ENCODE measurements around the gene CYSTM1.

Gene CYSTM1

DNA sequence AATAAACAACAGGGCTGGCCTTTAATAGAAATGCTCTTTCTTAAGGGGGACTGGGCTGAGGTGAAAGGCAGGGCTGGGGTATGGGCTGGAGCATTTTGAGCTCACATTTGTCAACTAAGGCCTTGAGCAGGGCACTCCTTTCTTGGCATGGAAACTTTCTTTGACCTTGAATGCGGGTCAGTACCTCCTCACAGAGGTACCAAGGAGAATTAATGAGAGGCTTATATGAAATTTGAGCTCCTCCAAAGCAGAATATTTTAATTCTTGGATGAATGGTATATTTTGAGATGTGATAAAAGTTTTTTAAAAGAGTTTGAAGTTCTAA is 3.1 kb downstream of the CYSTM1 start:
- DNase-seq (ENCODE audit: insufficient read length, low spot score) (no peak), FAIRE-seq (no peak)
- TF ChIP-seq POLR2A (IDR thresholded peaks at IDR 0.05; ENCODE audit: low read depth, low read length), result no peak

DNA sequence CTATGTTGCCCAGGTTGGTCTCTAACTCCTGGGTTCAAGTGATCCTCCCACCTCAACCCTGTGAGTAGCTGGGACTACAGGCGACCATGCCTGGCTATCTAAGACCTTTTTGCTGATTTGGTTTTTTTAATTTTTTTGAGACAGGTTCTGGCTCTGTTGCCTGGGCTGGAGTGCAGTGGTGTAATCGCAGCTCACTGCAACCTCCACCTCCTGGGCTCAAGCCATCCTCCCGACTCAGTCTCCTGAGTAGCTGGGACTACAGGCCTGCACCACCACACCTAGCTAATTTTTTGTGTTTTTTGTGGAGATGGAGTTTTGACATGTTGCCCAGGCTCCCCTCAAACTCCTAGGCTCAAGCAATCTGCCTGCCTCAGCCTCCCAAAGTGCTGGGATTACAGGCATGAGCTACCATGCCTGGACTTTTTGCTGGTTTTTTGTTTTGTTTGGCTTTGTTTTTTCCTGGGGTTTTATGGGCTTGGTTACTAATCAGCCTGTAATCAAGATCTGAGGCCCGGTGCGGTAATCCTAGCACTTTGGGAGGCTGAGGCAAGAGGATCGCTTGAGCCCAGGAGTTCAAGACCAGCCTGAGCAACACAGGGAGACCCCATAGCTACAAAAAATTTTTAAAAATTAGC is 3.6 kb downstream of the CYSTM1 start:
- TF ChIP-seq POLR2A (IDR thresholded peaks at IDR 0.05; ENCODE audit: low read depth, low read length), result no peak
- FAIRE-seq (no peak), DNase-seq (ENCODE audit: insufficient read length, low spot score) (no peak)

DNA sequence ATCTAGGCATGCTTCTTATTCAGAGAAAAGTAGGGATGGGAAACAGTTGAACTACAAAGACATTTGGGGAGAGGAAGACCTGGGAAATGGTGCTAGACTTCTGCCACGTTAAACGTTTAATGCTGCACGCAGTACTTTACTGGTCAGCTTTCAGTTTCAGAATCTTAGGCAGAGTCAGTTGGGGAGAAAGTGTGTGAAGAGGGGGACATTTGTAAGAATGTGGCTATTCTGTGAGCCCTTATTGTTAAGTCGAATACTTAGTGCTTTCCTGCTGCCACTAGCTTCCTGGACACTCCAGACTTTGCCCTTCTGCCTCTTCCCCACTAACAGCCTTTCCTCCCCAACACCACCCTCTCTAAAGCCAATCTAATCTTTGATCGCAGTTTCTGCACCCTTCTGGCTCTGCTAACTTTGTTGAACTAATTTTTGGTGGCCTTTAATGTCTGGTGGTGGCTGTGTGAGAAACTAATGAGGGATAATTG is 6.1 kb downstream of the CYSTM1 start:
- DNase-seq (ENCODE audit: insufficient read length, low spot score), result no peak
- no peak for FAIRE-seq
- no peak for TF ChIP-seq POLR2A (IDR thresholded peaks at IDR 0.05; ENCODE audit: low read depth, low read length)

DNA sequence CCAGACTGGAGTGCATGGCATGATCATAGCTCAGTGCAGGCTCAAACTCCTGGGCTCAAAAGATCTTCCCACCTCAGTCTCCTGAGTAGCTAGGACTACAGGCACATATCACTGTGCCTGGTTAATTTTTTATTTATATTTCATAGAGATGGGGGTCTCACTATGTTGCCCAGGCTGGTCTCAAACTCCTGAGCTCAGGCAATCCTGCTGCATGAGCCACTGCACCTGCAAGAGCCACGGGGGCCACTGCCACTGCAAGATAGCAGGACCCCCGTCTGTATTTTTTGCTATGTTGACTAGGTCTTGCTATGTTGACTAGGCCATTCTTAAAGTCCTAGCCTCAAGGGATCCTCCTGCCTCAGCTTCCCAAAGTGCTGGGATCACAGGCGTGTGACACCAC is 6.5 kb downstream of the CYSTM1 start:
- no peak for FAIRE-seq
- DNase-seq (ENCODE audit: insufficient read length, low spot score), result no peak
- no peak for TF ChIP-seq POLR2A (IDR thresholded peaks at IDR 0.05; ENCODE audit: low read depth, low read length)

DNA sequence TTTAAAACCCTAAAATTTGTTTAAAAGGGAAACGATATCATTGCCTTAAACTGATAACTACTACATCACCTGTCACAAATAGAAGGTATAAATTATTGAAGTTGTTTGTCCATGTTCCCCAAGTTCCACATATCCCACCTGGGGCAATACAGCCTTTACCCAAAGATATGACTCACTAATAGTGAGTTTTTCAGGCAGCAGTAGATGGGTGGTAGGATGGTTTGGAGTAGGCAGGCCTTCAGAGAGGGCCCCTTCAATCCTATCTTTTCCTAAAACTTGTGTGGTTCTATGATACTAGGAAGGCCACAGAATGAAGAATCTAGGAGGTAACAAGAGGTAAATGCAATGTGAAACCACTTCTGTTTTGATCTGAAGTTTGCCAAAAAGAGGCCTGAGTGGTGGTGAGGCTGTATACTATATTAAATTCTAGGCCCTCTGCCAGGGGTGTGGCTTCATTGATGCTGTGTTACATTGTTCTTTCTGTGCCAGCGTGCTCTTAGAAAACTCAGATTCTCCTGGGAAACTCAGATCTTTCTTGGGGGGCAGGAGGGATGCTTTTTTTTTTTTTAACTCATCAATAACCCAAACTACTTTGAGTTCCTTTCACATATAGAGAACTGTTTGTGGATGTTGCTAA is 7.2 kb downstream of the CYSTM1 start:
- TF ChIP-seq POLR2A (IDR thresholded peaks at IDR 0.05; ENCODE audit: low read depth, low read length), result no peak
- DNase-seq (ENCODE audit: insufficient read length, low spot score) (no peak), FAIRE-seq (peak; percentile 15)

DNA sequence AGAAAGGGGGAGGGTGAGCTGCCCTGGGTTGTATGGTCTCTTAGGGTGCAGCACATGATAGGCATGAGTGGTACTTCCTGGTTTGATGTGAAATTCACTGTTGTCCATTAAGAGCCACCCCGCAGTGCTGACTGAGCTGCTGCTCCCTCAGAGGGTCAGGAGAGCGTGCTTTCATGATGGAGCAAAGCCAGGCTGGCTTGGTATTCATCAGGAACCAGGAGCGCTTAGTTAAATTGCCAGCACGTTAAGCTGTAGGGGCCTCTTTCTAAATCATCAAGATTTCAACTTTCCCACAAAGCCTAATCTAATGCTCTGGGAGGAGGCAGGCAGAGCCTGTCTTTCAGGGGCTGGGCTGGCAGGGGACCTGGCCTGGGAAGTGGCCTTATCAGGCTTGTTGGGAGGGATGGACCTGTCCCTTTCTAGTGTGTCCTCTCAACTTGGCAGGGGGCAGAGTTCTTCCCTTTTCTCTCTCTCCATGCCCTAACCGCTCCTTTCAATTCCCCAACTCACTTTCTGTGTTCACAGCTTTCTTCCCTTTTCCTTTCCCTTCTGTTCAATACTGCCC is 7.9 kb downstream of the CYSTM1 start:
- TF ChIP-seq POLR2A (IDR thresholded peaks at IDR 0.05; ENCODE audit: low read depth, low read length), result no peak
- FAIRE-seq (peak; percentile 84), DNase-seq (ENCODE audit: insufficient read length, low spot score) (peak; percentile 47)

DNA sequence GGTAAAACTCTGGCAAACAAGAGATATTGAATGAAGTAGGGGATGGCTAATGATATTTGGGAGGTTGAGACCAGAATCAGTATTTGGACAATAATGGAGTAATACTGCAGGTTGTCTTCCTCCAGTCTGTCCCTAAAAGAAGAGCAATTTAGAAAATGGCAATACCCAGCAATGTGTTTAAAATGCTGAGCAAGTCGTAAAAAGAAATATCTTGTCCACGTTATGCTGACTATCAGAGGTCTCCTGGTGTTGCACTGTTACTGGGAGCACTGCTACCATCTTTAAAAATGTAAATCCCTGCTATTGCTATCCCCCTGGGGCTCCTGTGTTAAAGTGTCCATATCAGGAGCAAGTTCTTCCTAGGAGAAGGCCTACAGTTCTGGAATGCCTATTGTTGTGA is 10.4 kb downstream of the CYSTM1 start:
- FAIRE-seq (no peak), DNase-seq (ENCODE audit: insufficient read length, low spot score) (no peak)
- TF ChIP-seq POLR2A (IDR thresholded peaks at IDR 0.05; ENCODE audit: low read depth, low read length), result no peak

DNA sequence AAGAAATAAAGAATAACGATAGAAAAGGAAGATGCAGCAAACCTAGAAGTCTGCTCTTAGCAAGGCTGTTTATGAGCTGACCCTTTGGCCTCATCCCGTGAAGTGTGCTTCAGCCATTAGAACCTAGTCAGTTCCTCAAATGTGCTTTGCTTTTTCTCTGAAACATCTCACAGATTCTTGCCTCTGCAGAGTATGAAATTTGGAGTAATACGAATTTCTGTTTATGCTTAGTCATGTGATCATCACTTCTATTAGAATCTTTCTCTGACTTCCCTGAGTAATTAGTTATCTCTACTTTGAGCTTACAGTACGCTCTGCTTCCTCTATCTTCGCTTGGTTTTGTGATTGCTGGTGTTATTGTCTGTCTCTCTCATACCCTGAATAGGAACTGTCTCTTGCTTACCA is 11.3 kb downstream of the CYSTM1 start:
- DNase-seq (ENCODE audit: insufficient read length, low spot score) (no peak), FAIRE-seq (no peak)
- no peak for TF ChIP-seq POLR2A (IDR thresholded peaks at IDR 0.05; ENCODE audit: low read depth, low read length)

DNA sequence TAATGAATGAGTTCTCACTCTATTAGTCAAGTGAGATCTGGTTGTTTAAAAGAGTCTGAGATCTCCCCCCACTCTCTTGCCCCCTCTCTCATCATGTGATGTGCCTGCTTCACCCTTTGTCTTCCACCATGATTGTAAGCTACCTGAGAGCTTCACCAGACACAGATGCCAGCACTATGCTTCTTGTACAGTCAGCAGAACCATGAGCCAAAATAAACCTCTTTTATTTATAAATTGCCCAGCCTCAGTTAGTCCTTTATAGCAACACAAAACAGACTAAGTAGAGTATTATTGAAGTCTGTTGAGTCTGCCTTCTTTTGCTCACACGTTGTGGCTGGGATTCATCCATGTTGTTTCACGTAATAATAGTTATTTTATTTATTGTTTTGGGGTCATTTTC is 14.3 kb downstream of the CYSTM1 start:
- FAIRE-seq, result peak; percentile 36
- TF ChIP-seq POLR2A (IDR thresholded peaks at IDR 0.05; ENCODE audit: low read depth, low read length), result no peak
- DNase-seq (ENCODE audit: insufficient read length, low spot score), result no peak

DNA sequence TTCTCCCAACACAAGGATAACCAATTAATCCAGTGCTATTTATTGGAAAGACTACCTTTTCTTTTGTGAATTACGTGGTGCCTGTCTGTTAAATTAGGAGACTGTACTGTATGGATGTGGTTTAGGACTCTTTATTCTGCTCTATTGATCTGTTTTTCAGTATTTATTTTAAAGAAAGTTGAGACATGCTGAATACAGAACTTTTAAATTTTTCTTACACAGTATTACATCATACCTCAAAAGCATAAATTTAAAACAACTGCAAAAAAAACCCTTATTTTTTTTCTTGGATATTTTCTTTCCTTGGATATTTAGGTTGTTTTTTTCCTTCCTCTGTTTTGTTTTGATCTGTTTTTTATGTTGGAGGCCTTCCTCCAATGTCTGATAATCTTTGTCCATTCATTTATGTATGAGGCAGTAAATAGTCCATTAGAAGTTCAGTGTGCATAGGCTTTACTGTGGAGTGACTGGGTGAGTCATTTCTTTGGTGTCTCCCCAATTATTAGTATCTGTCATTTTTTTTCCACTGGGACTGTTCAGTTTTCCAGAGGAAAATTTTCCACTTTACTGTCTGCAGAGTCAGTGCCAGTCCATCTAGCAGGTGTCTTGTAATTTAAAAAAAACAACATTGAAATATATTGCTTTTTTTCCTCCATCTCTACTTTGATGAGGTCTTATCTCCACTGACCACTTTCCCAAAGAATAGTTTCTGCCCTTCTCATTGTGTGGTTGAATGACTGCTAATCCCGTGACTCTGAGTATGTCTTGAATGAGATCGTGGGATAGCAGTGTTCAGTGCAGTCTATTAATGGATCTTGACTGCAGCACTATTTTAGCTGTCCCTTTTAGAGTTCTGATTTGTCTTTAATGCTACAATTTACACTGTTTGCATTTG is 15.2 kb downstream of the CYSTM1 start:
- no peak for TF ChIP-seq POLR2A (IDR thresholded peaks at IDR 0.05; ENCODE audit: low read depth, low read length)
- peak; percentile 87 for FAIRE-seq
- DNase-seq (ENCODE audit: insufficient read length, low spot score), result no peak

DNA sequence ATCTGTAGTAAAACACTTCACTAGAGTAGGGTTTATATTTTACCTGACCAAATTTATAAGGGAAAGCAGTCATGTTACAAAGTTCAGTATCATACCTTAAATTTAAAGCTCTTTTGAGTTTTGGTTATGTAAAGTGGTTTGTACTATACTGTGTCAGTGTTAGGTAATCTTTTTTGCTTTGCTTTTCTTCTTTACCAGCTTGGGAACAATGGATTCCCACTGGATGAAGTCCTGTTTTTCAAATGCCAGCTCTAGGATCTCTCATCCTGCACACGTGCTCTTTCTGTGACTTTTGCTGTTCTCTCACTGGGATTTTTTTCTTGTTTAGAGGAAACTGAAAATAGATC is 15.9 kb downstream of the CYSTM1 start:
- no peak for FAIRE-seq
- no peak for TF ChIP-seq POLR2A (IDR thresholded peaks at IDR 0.05; ENCODE audit: low read depth, low read length)
- no peak for DNase-seq (ENCODE audit: insufficient read length, low spot score)

DNA sequence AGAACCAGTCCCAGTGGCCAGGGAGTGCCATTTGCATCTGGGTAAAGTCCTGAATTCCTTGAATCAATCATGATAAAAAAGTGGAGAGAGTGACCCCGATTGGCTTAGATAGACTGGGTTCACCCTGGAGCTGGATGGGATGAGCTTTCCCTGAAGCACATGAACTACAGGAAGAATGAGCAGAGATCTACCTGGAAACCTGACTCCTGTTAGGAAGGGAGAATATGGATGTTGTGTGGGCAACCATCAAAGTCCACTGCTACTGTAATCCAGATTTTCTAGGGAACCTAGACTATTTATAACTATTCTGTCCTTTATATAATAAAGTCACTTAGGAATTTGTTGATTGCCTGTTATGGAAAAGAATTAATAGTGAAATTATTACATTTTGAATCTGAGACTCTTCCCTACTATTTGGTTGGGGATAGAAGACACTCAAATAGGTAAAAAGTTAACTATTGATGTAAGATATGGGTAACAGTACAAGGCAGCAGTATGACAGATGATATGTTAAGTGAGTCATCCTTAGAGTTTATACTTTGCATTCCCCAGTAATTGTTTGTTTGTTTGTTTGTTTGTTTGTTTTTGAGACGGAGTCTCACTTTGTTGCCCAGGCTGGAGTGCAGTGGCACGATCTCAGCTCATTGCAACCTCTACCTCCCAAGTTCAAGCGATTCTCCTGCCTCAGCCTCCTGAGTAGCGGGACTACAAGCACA is 17.9 kb downstream of the CYSTM1 start:
- FAIRE-seq (no peak), DNase-seq (ENCODE audit: insufficient read length, low spot score) (no peak)
- TF ChIP-seq POLR2A (IDR thresholded peaks at IDR 0.05; ENCODE audit: low read depth, low read length), result no peak

DNA sequence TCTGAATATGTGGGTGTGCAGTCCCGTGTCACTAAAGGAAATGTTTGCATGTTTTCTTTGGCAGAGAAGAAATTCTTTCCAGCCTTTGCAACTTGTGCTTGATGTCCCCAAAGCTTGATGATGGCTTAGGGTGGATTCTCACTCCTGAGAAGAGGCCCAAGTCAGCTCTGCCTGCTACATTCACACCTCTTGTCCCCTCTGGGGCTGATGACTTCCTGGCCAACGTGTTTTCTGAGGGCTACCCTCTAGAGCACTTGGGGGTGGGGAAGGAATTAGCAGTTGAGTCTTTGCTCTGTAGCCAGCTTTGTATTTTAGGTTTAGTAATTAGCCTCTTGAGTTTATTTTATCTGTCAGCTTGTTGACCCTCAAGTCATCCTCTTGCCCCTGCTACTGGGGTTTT is 19.7 kb downstream of the CYSTM1 start:
- TF ChIP-seq POLR2A (IDR thresholded peaks at IDR 0.05; ENCODE audit: low read depth, low read length), result no peak
- DNase-seq (ENCODE audit: insufficient read length, low spot score), result no peak
- no peak for FAIRE-seq

Measured in H54 (cell line).